ENCODE measurements around the gene CACNG4. TPM values are rescaled to one million over a fixed set of nuclear protein-coding genes. Genes with fewer than 3 reads are reported as not detected.

Gene CACNG4
- polyA plus RNA-seq (2011; rRNA removed), result 0.02 and 0.06 TPM in 2 replicates
- 0.05 TPM in 1 of 2 replicates, not detected in the other for polyA minus RNA-seq (2011; rRNA and poly(A)+ RNA removed)

DNA sequence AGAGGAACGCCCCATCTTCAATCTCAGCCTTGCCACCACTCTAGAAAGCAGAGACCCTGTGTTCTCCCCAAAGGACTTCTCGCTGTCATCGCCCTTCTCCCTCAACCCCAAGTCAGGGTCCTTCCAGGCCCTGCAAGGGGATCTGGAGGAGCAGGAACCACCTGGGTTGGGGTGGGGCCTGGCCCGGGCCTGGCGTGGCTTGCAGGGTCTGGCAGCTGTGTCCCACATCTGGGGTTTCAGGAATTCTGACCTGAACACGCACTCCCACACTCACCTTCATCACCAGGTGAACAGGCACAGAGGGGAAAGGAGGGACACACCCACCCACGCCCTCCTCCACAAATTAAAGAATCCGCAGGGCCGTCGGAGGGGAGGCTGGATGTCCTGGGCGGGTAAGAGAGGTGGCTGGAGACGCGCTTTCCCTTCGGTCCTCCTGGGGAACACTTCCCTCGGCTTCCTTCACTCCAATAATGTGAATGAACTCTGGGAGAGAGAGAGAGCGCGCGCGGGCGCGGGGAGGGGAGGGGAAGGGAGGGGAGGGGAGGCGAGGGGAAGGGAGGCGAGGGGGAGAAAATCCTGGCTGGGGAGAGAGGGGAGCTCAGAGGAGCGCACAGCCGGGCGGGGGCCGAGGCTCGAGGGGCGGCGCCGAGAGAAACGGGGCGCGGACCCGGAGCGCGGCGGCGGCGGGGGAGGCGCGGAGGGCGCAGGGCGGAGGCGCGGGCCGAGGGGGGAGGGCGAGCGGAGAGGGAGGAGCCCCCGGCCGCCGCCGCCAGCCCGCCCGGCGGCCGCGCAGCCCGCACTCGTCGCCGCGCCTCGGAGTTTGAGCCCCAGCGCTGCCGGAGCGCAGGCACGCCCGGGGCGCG, at the start of gene CACNG4:
TSS of gene CACNG4 (plus strand) at position 799 of the 863 bp plus-strand sequence. CDS start 205 bp downstream, outside the sequence.
- TF ChIP-seq, protein P1, sequence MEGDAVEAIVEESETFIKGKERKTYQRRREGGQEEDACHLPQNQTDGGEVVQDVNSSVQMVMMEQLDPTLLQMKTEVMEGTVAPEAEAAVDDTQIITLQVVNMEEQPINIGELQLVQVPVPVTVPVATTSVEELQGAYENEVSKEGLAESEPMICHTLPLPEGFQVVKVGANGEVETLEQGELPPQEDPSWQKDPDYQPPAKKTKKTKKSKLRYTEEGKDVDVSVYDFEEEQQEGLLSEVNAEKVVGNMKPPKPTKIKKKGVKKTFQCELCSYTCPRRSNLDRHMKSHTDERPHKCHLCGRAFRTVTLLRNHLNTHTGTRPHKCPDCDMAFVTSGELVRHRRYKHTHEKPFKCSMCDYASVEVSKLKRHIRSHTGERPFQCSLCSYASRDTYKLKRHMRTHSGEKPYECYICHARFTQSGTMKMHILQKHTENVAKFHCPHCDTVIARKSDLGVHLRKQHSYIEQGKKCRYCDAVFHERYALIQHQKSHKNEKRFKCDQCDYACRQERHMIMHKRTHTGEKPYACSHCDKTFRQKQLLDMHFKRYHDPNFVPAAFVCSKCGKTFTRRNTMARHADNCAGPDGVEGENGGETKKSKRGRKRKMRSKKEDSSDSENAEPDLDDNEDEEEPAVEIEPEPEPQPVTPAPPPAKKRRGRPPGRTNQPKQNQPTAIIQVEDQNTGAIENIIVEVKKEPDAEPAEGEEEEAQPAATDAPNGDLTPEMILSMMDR (IDR thresholded peaks at IDR 0.05; ENCODE audit: insufficient read depth, low read depth, low read length), result no peak
- Histone ChIP-seq H3K27me3 (ENCODE audit: control insufficient read depth, insufficient read depth, low read length) (peaks cover 57% of the 10 kb centered on the region), H3K36me3 (ENCODE audit: control insufficient read depth, insufficient read depth, low read length) (no peaks in the 10 kb centered on the region)

DNA sequence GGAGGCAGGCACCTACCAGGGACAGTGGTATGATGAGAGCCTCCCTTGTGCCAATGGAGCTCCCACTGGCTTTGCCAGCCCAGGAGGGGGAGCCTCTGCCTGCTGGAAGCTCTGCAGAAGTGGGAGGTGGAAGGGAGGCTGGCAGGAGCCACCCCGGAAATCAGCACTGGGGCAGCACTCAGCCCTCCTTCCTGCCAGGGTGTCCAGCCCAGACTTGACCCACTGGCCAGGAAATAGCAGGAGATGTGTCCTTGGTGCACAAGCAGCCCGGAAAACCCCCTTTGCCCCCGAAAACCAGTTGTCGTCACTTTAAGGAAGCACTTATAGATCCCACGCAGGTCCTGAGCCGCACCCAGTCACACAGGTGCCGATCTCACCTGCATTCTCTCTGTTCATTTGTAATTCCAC, 49.3 kb upstream of the CACNG4 start:
- no peak for DNase-seq (ENCODE audit: low read depth)
- H3K4me3 ChIP-seq (ENCODE audit: low read depth, low read length), result no peak overlapping the region
- POLR2A ChIA-PET, result no interaction called here
- H3K36me3 ChIP-seq (ENCODE audit: control insufficient read depth, insufficient read depth, low read length), result no peaks in the 10 kb centered on the region
- TF ChIP-seq, protein P1 (IDR thresholded peaks at IDR 0.05; ENCODE audit: insufficient read depth, low read depth, low read length), result peak; percentile 38; the same call in 1 of the 2 replicates
- H3K27me3 ChIP-seq (ENCODE audit: control insufficient read depth, insufficient read depth, low read length), result peaks cover 17% of the 10 kb centered on the region
- CTCF ChIA-PET, result interaction anchor here (1.0 to 1.3 kb wide), 2 partner anchors 10 to 243 kb away, joined by 3 to 4 read pairs; no protein-coding TSS in a partner anchor

More for the DNA sequence above, at the start of gene CACNG4:
- CTCF ChIA-PET, result no interaction called here
- DNase-seq (ENCODE audit: low read depth), result no peak
- peak within 1 kb of the TSS; percentile 14; the same call in 1 of the 2 replicates for H3K4me3 ChIP-seq (ENCODE audit: low read depth, low read length)
- POLR2A ChIA-PET, result no interaction called here

DNA sequence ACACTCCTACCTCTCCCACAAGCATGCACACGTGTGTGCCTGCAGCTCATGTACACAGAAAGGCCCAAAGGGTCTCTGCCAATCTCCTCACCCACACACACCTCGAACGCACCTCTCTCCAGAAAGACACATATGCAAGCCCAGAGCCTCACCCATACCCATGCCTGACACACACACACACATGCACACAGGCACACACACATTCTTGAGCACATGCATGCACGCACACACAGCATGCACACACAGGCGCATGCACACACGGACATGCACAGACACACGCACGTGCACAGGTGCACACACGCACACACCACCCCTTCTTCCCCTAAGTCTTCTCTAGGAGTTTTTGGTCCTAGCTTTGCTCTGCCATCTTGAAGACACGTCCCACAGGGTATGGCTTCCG, 48.7 kb upstream of the CACNG4 start:
- ChIA-PET POLR2A (no interaction called here), CTCF (no interaction called here)
- TF ChIP-seq, protein P1 (IDR thresholded peaks at IDR 0.05; ENCODE audit: insufficient read depth, low read depth, low read length), result no peak
- H3K4me3 ChIP-seq (ENCODE audit: low read depth, low read length), result no peak overlapping the region
- no peak for DNase-seq (ENCODE audit: low read depth)
- peaks cover 19% of the 10 kb centered on the region for H3K27me3 ChIP-seq (ENCODE audit: control insufficient read depth, insufficient read depth, low read length)
- no peaks in the 10 kb centered on the region for H3K36me3 ChIP-seq (ENCODE audit: control insufficient read depth, insufficient read depth, low read length)

DNA sequence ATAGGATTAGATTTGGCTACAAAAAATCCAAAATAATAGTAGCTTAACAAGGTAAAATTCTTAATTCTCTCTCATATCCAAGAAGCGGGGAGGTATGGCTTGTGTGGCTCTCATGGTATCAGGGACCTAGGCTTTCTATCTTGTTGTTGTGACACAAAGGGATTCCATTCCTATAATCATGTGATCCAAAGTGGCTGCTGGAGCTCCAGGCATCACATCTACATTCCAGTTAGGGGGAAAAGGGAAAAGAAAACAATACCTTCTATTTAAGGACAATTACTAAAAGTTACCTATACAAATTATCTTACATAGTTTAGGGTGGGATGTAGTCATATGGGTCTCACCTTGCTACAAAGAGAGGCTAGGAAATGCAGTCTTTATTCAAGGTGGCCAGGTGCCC, 47.6 kb upstream of the CACNG4 start:
- POLR2A ChIA-PET, result no interaction called here
- no peak overlapping the region for H3K4me3 ChIP-seq (ENCODE audit: low read depth, low read length)
- DNase-seq (ENCODE audit: low read depth), result no peak
- TF ChIP-seq, protein P1 (IDR thresholded peaks at IDR 0.05; ENCODE audit: insufficient read depth, low read depth, low read length), result no peak
- CTCF ChIA-PET, result interaction anchor here (1.2 to 1.7 kb wide), 2 partner anchors 10 to 17 kb away, joined by 4 to 5 read pairs; no protein-coding TSS in a partner anchor
- no peaks in the 10 kb centered on the region for H3K36me3 ChIP-seq (ENCODE audit: control insufficient read depth, insufficient read depth, low read length)
- peaks cover 20% of the 10 kb centered on the region for H3K27me3 ChIP-seq (ENCODE audit: control insufficient read depth, insufficient read depth, low read length)

DNA sequence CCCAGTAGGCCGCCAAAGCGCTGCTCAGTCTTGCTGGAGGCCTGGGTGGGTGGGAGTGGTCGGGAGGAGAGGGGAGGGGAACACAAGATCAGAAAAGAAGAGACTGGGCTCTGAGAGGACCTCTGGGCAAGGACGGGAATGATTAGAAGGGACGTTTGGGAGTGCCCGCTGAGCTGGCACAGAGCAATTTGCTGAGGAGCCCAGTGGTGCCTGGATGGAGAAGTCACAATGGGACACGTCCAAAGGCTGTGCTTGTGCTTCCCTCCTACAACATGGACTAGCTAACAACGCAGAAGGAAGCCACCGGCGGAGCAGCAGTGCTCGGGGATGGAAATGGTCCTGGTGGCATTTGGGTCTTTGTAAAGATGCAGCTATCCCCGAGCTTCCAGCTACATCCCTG, 45.6 kb upstream of the CACNG4 start:
- H3K4me3 ChIP-seq (ENCODE audit: low read depth, low read length), result no peak overlapping the region
- DNase-seq (ENCODE audit: low read depth), result no peak
- CTCF ChIA-PET, result no interaction called here
- peaks cover 14% of the 10 kb centered on the region for H3K27me3 ChIP-seq (ENCODE audit: control insufficient read depth, insufficient read depth, low read length)
- TF ChIP-seq, protein P1 (IDR thresholded peaks at IDR 0.05; ENCODE audit: insufficient read depth, low read depth, low read length), result no peak
- H3K36me3 ChIP-seq (ENCODE audit: control insufficient read depth, insufficient read depth, low read length), result no peaks in the 10 kb centered on the region
- POLR2A ChIA-PET, result interaction anchor here (0.5 kb wide), 1 partner anchor 565 kb away, joined by 13 read pairs; no protein-coding TSS in a partner anchor
